GM12864 (cell line): Measurements from ENCODE around the gene LRFN4.

Experiments used
- DNase-seq: peaks from one replicate; pipeline ENCODE4 v3.0.0-alpha.2; 2011; ENCODE audit warnings: low read depth
- H3K4me3 ChIP-seq: 2 replicates; pipeline ENCODE4 v1.5.1; 2011; ENCODE audit warnings: mild to moderate bottlenecking, low read depth, low read length, control low read depth
- CTCF ChIP-seq: IDR thresholded peaks from 2 replicates; pipeline ENCODE4 v1.5.1; 2011; ENCODE audit warnings: low read depth, mild to moderate bottlenecking, moderate library complexity, low read length, control low read depth, inconsistent platforms; ENCODE audit errors: missing control alignments

Gene LRFN4

GRCh38 chr11:66845143-66845875 is 11.6 kb upstream of the LRFN4 start:
- TF ChIP-seq CTCF: no peak
- no peak overlapping the region for H3K4me3 ChIP-seq
- DNase-seq: no peak

GRCh38 chr11:66845876-66846212 is 11.0 kb upstream of the LRFN4 start:
- DNase-seq: no peak
- no peak for TF ChIP-seq CTCF
- H3K4me3 ChIP-seq: no peak overlapping the region

GRCh38 chr11:66846671-66847091 is 10.2 kb upstream of the LRFN4 start:
- no peak overlapping the region for H3K4me3 ChIP-seq
- no peak for TF ChIP-seq CTCF
- no peak for DNase-seq

- no peak overlapping the region for H3K4me3 ChIP-seq
- TF ChIP-seq CTCF: no peak
- no peak for DNase-seq
Measured at GRCh38 chr11:66847461-66848232, 9.2 kb upstream of the LRFN4 start.

GRCh38 chr11:66848671-66849500 is 8.0 kb upstream of the LRFN4 start:
- H3K4me3 ChIP-seq: no peak overlapping the region
- no peak for TF ChIP-seq CTCF
- DNase-seq: no peak

- no peak for TF ChIP-seq CTCF
- H3K4me3 ChIP-seq: no peak overlapping the region
- no peak for DNase-seq
Measured at GRCh38 chr11:66849501-66850234, 7.2 kb upstream of the LRFN4 start.
